ENCODE data around the gene UFSP1.
"Not testable (repeated sequence)": the region's sequence is repeated elsewhere in the genome, so short reads cannot be mapped to it uniquely, and the experiment has no call there.

Gene UFSP1

DNA sequence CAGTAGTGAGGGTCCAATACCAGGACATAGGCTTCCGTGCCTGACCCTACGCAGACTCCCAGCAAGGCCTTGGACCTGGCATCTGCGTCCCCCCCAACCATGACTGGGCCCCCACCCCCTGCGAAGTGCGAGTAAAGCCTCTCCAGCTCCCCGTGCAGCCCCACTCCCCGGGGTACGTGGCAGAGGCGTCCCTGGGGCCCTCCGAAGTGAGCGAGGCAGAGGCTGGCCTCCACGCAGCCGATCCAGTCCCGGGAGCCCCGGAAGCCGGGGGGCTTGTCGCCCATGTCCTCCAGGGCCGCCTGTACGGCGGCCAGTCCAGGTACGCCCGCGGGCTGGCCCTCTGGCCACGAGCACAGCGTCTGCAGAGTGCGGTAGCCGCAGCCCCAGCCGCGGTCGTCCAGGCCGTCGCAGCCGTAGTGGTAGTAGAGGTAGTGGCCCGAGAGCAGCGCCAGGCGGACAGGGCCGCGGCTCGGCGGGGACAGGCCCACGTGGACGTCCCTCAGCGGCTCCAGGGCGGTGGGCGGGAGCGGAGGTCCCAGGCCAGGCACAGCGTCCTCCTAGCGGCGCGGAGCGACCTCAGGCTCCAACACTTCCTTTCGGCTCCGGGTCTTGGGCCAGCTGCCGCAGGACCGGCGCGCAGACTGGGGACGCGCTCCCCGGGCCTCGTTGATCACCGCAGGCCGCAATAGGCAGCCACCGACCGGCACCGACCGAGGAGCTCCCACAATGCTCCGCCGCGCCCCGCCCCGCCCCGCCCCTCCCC is at the start of gene UFSP1:
TSS of gene UFSP1 (minus strand) at position 728 of the 763 bp plus-strand sequence. CDS start at position 284, 444 bp downstream.
- DNase-seq (ENCODE audit: low read depth) = no peak
- peak within 1 kb of the TSS; percentile 81 for H3K4me3 ChIP-seq (ENCODE audit: low read depth, low read length)
- TF ChIP-seq, protein P1, sequence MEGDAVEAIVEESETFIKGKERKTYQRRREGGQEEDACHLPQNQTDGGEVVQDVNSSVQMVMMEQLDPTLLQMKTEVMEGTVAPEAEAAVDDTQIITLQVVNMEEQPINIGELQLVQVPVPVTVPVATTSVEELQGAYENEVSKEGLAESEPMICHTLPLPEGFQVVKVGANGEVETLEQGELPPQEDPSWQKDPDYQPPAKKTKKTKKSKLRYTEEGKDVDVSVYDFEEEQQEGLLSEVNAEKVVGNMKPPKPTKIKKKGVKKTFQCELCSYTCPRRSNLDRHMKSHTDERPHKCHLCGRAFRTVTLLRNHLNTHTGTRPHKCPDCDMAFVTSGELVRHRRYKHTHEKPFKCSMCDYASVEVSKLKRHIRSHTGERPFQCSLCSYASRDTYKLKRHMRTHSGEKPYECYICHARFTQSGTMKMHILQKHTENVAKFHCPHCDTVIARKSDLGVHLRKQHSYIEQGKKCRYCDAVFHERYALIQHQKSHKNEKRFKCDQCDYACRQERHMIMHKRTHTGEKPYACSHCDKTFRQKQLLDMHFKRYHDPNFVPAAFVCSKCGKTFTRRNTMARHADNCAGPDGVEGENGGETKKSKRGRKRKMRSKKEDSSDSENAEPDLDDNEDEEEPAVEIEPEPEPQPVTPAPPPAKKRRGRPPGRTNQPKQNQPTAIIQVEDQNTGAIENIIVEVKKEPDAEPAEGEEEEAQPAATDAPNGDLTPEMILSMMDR (conservative IDR thresholded peaks at IDR 0.05; ENCODE audit: low read depth, low read length) = no peak

DNA sequence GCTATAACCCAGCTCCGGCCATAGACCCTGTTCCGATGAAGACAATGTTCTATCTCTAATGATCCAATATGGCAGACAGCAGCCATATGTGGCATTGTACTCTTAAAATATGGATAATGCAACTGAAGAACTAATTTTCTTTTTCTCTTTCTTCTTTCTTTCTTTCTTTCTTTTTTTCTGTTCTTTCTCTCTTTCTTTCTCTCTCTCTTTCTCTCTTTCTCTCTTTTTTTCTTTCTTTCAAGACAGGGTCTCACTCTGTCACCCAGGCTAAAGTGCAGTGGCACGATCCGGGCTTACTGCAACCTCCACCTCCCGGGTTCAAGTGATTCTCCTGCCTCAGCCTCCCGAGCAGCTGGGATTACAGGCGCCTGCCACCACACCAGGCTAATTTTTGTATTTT is 46.7 kb upstream of the UFSP1 start:
- not testable (repeated sequence) for H3K4me3 ChIP-seq (ENCODE audit: low read depth, low read length); DNase-seq (ENCODE audit: low read depth)

DNA sequence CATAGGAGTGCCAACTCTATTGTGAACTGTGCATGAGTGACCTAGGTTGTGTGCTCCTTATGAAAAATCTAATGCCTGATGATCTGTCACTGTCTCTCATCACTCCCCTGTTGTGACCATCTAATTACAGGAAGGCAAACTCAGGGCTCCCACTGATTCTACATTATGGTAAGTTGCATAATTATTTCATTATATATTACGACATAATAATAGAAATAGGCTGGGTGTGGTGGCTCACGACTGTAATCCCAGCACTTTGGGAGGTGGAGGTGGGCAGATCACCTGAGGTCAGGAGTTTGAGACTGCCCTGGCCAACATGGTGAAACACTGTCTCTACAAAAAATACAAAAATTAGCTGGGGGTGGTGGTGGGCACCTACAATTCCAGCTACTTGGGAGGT is 45.9 kb upstream of the UFSP1 start:
- DNase-seq (ENCODE audit: low read depth); H3K4me3 ChIP-seq (ENCODE audit: low read depth, low read length): not testable (repeated sequence)

DNA sequence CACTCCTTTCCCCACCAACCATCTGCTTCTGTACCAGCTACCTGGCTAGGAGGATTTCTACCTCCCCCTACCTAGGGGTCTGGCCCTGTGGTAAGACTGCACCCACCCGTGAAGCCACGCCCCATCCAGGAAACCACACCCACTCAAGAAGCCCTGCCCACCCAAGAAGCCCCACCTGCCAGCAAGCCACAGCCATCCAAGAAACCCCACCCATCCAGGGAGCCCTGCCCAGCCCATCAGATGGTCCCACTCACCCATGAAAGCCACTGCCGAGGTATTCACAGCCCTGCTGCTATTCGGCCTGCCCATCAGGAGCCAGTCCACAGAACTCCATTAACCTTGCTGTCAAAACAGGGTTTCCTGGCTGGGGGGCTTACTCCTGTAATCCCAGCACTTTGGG is 44.2 kb upstream of the UFSP1 start:
- TF ChIP-seq, protein P1 (conservative IDR thresholded peaks at IDR 0.05; ENCODE audit: low read depth, low read length) = no peak
- DNase-seq (ENCODE audit: low read depth) = no peak
- H3K4me3 ChIP-seq (ENCODE audit: low read depth, low read length) = no peak overlapping the region

DNA sequence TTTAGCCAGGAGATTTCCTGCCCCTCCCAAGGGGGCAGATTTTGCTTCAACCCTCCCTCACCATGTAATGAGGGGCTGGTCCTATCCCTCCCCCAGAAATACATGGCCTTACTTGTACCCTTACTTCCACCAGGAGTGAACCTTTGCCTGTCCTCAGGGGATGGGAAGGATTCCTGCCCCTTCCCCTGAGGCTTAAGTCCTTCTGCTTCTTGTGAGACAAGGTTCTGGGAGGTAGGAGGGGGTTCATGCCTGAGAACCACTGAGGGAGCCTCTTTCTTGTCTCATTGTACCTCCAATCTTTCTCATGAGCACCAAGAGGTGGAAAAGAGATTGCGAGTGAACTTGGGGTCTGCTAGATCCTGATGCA is 40.3 kb upstream of the UFSP1 start:
- DNase-seq (ENCODE audit: low read depth) = no peak
- H3K4me3 ChIP-seq (ENCODE audit: low read depth, low read length) = no peak overlapping the region
- TF ChIP-seq, protein P1 (conservative IDR thresholded peaks at IDR 0.05; ENCODE audit: low read depth, low read length) = no peak

DNA sequence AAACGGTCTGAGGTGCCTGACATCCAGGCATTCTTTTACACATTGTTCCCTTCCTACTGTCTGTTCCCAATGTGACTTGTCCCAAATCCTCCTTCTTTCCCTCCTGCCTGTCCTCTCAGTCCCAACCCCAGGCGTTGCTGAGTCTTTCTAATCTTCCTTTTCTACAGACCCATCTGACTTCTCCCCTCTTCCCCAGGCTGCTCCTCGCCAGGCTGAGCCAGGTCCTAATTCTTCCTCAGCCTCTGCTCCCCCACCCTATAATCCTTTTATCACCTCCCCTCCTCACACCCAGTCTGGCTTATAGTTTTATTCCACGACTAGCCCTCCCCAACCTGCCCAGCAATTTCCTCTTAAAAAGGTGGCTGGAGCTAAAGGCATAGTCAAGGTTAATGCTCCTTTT is 34.1 kb upstream of the UFSP1 start:
- not testable (repeated sequence) for H3K4me3 ChIP-seq (ENCODE audit: low read depth, low read length); DNase-seq (ENCODE audit: low read depth)

DNA sequence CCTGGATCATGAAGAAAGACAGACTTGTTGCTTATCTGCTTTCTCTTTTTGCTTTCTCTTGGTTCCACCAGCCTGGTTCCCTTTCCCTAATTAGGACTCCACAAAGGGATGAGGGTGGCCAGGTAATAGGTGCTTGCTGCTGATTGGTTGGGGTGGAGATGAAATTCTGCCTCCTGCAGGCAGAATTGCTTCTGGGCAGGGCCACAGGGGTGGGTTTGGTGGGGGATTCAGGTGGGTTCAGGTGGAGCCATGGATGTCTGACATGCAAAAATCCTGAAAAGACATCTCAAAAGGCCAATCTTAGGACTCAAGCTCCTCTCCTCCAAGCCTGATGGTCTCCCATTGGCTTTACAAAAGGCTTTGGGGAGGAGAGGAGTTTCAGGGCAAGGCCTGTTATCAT is 31.5 kb upstream of the UFSP1 start:
- TF ChIP-seq, protein P1 (conservative IDR thresholded peaks at IDR 0.05; ENCODE audit: low read depth, low read length) = no peak
- DNase-seq (ENCODE audit: low read depth) = no peak
- no peak overlapping the region for H3K4me3 ChIP-seq (ENCODE audit: low read depth, low read length)

DNA sequence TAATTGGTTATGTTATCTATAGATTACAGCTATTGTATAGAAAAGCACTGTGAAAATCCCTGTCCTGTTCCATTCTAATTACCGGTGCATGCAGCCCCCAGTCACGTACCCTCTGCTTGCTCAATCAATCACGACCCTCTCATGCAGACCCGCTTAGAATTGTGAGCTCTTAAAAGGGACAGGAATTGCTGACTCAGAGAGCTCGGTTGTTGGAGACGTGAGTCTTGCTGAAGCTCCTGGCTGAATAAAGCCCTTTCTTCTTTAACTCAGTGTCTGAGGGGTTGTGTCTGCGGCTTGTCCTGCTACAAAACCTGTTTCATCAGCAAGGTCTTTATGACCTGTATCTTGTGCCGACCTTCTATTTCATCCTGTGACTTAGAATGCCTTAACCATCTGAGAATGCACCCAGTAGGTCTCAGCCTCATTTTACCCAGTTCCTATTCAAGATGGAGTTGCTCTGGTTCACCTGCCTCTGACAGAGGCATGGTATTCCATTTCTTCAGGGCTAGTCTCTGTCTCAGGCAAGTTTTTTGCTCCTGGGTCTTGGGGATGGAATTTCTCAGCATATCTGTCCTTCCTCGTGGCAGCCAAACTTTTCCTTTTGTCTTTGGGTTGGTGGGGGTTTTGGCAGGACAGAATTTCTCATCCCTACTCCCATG is 30.4 kb upstream of the UFSP1 start:
- DNase-seq (ENCODE audit: low read depth); H3K4me3 ChIP-seq (ENCODE audit: low read depth, low read length): not testable (repeated sequence)

DNA sequence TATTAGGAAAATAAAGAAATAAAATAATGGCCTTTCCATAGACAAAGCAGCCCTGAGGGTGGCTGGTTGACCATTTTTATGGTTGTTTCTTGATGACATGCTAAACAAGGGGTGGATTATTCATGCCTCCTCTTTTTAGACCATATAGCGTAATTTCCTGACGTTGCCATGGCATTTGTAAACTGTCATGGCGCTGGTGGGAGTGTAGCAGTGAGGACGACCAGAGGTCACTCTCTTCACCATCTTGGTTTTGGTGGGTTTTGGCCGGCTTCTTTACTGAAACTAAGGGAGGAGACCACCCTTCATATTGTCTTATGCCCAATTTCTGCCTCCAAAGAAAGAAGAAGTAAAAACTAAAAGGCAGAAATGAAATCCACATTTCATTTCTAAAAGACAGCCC is 29.8 kb upstream of the UFSP1 start:
- H3K4me3 ChIP-seq (ENCODE audit: low read depth, low read length); DNase-seq (ENCODE audit: low read depth): not testable (repeated sequence)
